Keratinocyte (primary cell): ENCODE results near the gene TKT. TPM values are rescaled to one million over a fixed set of nuclear protein-coding genes. Genes with fewer than 3 reads are reported as not detected.

Experiments used
- DNase-seq: peaks from one replicate; pipeline ENCODE4 v3.0.0-alpha.2; 2011; ENCODE audit warnings: low read depth, missing footprints, low spot score
- FAIRE-seq: peaks from 2 replicates; lab custom pipeline; 2011; peaks lifted over from hg19 to GRCh38; lab: Jason Lieb, UNC
- H2AFZ ChIP-seq: 2 replicates; pipeline ENCODE4 v1.6.0; 2012; ENCODE audit warnings: low read length, control low read depth, inconsistent platforms; ENCODE audit not compliant: control insufficient read depth
- H3K27ac ChIP-seq: 2 replicates; pipeline ENCODE4 v1.5.1; 2011; ENCODE audit warnings: low read length; ENCODE audit not compliant: control insufficient read depth, insufficient read depth
- H3K27me3 ChIP-seq: 3 replicates; pipeline ENCODE4 v1.6.0; 2011; ENCODE audit warnings: low read length; ENCODE audit not compliant: control insufficient read depth, insufficient read depth; ENCODE audit errors: extremely low read depth
- H3K36me3 ChIP-seq, 2 experiments: 2 replicates in 1 of 2; 3 replicates in 1 of 2; pipeline ENCODE4 v1.5.1; 2011; ENCODE audit warnings: low read length in 2 of 2, mild to moderate bottlenecking in 1 of 2; ENCODE audit not compliant: control insufficient read depth in 2 of 2, insufficient read depth in 2 of 2; ENCODE audit errors: extremely low read depth in 1 of 2
- H3K4me1 ChIP-seq: 3 replicates; pipeline ENCODE4 v1.5.1; 2011; ENCODE audit warnings: low read length; ENCODE audit not compliant: control insufficient read depth, insufficient read depth; ENCODE audit errors: extremely low read depth
- H3K4me2 ChIP-seq: 3 replicates; pipeline ENCODE4 v1.6.0; 2011; ENCODE audit warnings: low read depth, low read length; ENCODE audit not compliant: control insufficient read depth, insufficient read depth; ENCODE audit errors: extremely low read depth
- H3K4me3 ChIP-seq, 3 experiments: fragments of 200-600 bp in 1 of 3; sonication (generic) in 1 of 3; 2 replicates in 2 of 3; 3 replicates in 1 of 3; pipeline ENCODE4 v1.5.1; 2011 to 2016; ENCODE audit warnings: low read length in 3 of 3, mild to moderate bottlenecking in 3 of 3, control low read depth in 2 of 3, inconsistent platforms in 1 of 3, low read depth in 1 of 3, mixed read lengths in 1 of 3, mixed run types in 1 of 3, moderate library complexity in 1 of 3; ENCODE audit not compliant: control insufficient read depth in 2 of 3, insufficient read depth in 2 of 3; ENCODE audit errors: extremely low read depth in 1 of 3
- H3K79me2 ChIP-seq: 2 replicates; pipeline ENCODE4 v1.6.0; 2012; ENCODE audit warnings: low read length; ENCODE audit not compliant: control insufficient read depth, insufficient read depth
- H3K9ac ChIP-seq: 3 replicates; pipeline ENCODE4 v1.6.0; 2011; ENCODE audit warnings: low read length; ENCODE audit not compliant: control insufficient read depth, insufficient read depth; ENCODE audit errors: extremely low read depth
- H3K9me1 ChIP-seq: 3 replicates; pipeline ENCODE4 v1.6.0; 2011; ENCODE audit warnings: low read length; ENCODE audit not compliant: control insufficient read depth, insufficient read depth; ENCODE audit errors: extremely low read depth
- H3K9me3 ChIP-seq: 2 replicates; pipeline ENCODE4 v1.5.1; 2012; ENCODE audit warnings: low read depth, low read length; ENCODE audit not compliant: control insufficient read depth
- H4K20me1 ChIP-seq: 3 replicates; pipeline ENCODE4 v1.6.0; 2011; ENCODE audit warnings: low read length; ENCODE audit not compliant: control insufficient read depth, insufficient read depth; ENCODE audit errors: extremely low read depth
- EZH2 ChIP-seq: IDR thresholded peaks from one replicate; pipeline ENCODE4 v1.6.1; 2012; ENCODE audit warnings: inconsistent platforms, mild to moderate bottlenecking, low read length, moderate library complexity
- dilution Hi-C: fragments of 300-500 bp; cut with MboI; formaldehyde crosslinking; loops from one replicate; pipeline ENCODE4 v1.7.0; 2020; ENCODE audit warnings: low sequenced_read_pairs; ENCODE audit not compliant: extremely low pct_ligation_motif_present
- polyA plus RNA-seq, 5 experiments: library from polyadenylated mRNA; depleted of rRNA in 3 of 5; stranded (reverse) in 3 of 5; stranded (forward) in 1 of 5; unstranded in 1 of 5; fragments of >200 nt; gene quantifications; 1 replicate in 1 of 5; 2 replicates in 3 of 5; 3 replicates in 1 of 5; pipeline versions ENCODE4 v1.2.1 to v1.2.3, GENCODE V29; 2011 to 2012; ENCODE audit warnings: missing spikeins in 2 of 5, low read depth in 1 of 5, low replicate concordance in 1 of 5
- TF ChIP-seq, protein P1 (sequence below), 3 experiments: IDR thresholded peaks in 1 of 3; conservative IDR thresholded peaks in 1 of 3; optimal IDR thresholded peaks in 1 of 3; 2 replicates in 2 of 3; 3 replicates in 1 of 3; pipeline versions ENCODE3 to v1.5.1; 2011; ENCODE audit warnings: low read length in 3 of 3, mild to moderate bottlenecking in 3 of 3, moderate library complexity in 2 of 3, control low read depth in 1 of 3, inconsistent platforms in 1 of 3; ENCODE audit not compliant: insufficient read depth in 2 of 3; ENCODE audit errors: extremely low read depth in 1 of 3

TKT gene
- polyA plus RNA-seq, 1 donor (not counting 4 experiments of a cell fraction or from before 2014, with no cell fraction given) = 266 TPM

DNA sequence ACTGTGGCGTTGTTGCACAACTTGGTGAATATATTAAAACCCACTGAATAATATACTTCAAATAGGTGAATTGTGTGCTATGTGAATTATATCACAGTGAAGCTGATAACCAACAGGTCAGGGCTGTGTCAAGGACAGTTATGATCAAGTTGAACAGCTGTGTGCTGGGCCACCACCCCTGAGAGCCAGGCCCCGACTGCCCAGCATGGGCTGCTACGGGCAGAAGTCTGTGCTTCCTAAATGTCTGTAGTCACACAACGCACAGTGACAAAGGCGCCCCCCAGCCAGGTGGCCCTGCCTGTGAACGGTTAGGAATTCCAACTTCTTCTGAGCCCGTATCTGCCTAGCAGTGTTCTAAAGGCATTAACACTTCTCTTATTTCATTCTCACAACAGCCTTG is 32.8 kb downstream of the TKT start:
- dilution Hi-C loops = no loop called here
- Histone ChIP-seq H3K27ac (no peak overlapping the region), H3K27me3 (no peaks in the 10 kb centered on the region), H3K4me1 (no peaks in the 10 kb centered on the region), H3K79me2 (no peaks in the 10 kb centered on the region), H4K20me1 (peaks cover 5% of the 10 kb centered on the region), H3K36me3 (peaks cover 38 to 50% of the 10 kb centered on the region in 2 experiments), H3K9ac (no peak overlapping the region), H2AFZ (no peak overlapping the region), H3K9me1 (no peaks in the 10 kb centered on the region), H3K9me3 (no peaks in the 10 kb centered on the region), H3K4me3 (no peak overlapping the region), H3K4me2 (no peak overlapping the region)
- FAIRE-seq = no peak
- no peak for DNase-seq
- TF ChIP-seq, protein P1, sequence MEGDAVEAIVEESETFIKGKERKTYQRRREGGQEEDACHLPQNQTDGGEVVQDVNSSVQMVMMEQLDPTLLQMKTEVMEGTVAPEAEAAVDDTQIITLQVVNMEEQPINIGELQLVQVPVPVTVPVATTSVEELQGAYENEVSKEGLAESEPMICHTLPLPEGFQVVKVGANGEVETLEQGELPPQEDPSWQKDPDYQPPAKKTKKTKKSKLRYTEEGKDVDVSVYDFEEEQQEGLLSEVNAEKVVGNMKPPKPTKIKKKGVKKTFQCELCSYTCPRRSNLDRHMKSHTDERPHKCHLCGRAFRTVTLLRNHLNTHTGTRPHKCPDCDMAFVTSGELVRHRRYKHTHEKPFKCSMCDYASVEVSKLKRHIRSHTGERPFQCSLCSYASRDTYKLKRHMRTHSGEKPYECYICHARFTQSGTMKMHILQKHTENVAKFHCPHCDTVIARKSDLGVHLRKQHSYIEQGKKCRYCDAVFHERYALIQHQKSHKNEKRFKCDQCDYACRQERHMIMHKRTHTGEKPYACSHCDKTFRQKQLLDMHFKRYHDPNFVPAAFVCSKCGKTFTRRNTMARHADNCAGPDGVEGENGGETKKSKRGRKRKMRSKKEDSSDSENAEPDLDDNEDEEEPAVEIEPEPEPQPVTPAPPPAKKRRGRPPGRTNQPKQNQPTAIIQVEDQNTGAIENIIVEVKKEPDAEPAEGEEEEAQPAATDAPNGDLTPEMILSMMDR (optimal IDR thresholded peaks at IDR 0.05 in 1 of 3, IDR thresholded peaks at IDR 0.05 in 1 of 3, conservative IDR thresholded peaks at IDR 0.05 in 1 of 3; ENCODE audit: extremely low read depth in 1 of 3, insufficient read depth in 2 of 3, low read length in 3 of 3) = no peak
- TF ChIP-seq EZH2 = no peak

DNA sequence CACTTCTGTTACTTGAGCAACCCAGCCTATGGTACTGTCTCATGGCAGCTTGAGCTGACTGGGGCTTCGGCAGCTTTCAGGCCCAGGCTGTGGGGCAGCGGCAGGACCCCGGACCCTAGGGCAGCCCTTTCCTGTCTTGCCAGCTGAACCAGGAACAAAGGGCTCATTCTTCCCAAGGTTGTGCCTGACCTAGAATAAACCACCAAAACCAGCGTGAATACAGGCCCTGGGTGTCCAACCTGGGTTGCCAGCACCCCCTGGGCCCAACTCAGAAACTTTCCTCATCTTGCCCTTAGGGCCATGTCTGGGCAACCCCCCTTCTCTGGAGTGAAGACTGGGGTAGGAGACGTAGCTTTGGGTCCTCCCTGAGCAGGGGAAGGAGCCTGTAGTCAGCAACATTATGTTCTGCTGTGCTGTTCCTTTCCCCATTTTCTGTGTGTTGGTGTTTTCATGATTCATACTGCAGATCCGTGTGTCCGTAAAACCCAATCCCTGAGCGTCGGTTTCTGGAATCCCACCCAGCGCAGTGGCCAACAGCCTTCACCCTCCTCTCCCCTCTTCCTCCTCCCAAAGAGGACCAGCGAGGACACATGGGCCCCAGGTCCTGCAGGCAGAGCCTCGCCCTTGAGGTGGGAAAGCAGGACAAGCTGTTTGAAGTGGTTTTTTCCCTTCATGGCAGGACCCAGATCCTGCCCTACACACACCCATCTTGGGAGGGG is 33.5 kb downstream of the TKT start:
- H3K9ac ChIP-seq = no peak overlapping the region
- no peak overlapping the region for H3K4me2 ChIP-seq
- no peaks in the 10 kb centered on the region for H3K9me3 ChIP-seq
- dilution Hi-C loops = no loop called here
- no peak for TF ChIP-seq EZH2
- TF ChIP-seq, protein P1 (optimal IDR thresholded peaks at IDR 0.05 in 1 of 3, IDR thresholded peaks at IDR 0.05 in 1 of 3, conservative IDR thresholded peaks at IDR 0.05 in 1 of 3; ENCODE audit: extremely low read depth in 1 of 3, insufficient read depth in 2 of 3, low read length in 3 of 3) = no peak
- H3K79me2 ChIP-seq = no peaks in the 10 kb centered on the region
- no peaks in the 10 kb centered on the region for H3K27me3 ChIP-seq
- peaks cover 4% of the 10 kb centered on the region for H4K20me1 ChIP-seq
- H2AFZ ChIP-seq = no peak overlapping the region
- H3K4me3 ChIP-seq = no peak overlapping the region
- no peak overlapping the region for H3K27ac ChIP-seq
- DNase-seq = no peak
- H3K4me1 ChIP-seq = no peaks in the 10 kb centered on the region
- no peaks in the 10 kb centered on the region for H3K9me1 ChIP-seq
- H3K36me3 ChIP-seq = peaks cover 32 to 44% of the 10 kb centered on the region in 2 experiments
- FAIRE-seq = no peak
